GM23338 (cell line): ENCODE measurements around the gene ZNF641. TPM values are rescaled to one million over a fixed set of nuclear protein-coding genes. Genes with fewer than 3 reads are reported as not detected.

Experiments used
- ATAC-seq: fragments of 200-7000 bp; cut with Tn5 transposase; 3 replicates; pipeline ENCODE4 v1.9.1; 2020
- DNase-seq: peaks from one replicate; pipeline ENCODE4 v3.0.0-alpha.2; 2015; ENCODE audit warnings: low spot score
- H2AFZ ChIP-seq: fragments of 200-600 bp; sonication (generic); 2 replicates; pipeline ENCODE4 v1.8.0; 2016; ENCODE audit warnings: antibody characterized with exemption, mild to moderate bottlenecking, moderate library complexity
- H3F3A ChIP-seq: fragments of 200-600 bp; sonication (generic); replicated peaks from 2 replicates; pipeline ENCODE4 v1.8.0; 2017; ENCODE audit warnings: antibody characterized with exemption, mixed run types, low read depth
- H3K27ac ChIP-seq: fragments of 200-600 bp; sonication (generic); 2 replicates; pipeline ENCODE4 v1.6.1; 2016; ENCODE audit warnings: low read depth
- H3K27me3 ChIP-seq: fragments of 200-600 bp; sonication (generic); 2 replicates; pipeline ENCODE4 v1.8.0; 2016; ENCODE audit warnings: mild to moderate bottlenecking, mixed run types, moderate library complexity; ENCODE audit not compliant: insufficient read depth
- H3K36me3 ChIP-seq: fragments of 200-600 bp; sonication (generic); 2 replicates; pipeline ENCODE4 v1.8.0; 2016; ENCODE audit warnings: mild to moderate bottlenecking; ENCODE audit not compliant: insufficient read depth
- H3K4me1 ChIP-seq: fragments of 200-600 bp; sonication (generic); 2 replicates; pipeline ENCODE4 v1.8.0; 2016; ENCODE audit warnings: mild to moderate bottlenecking, moderate library complexity; ENCODE audit not compliant: insufficient read depth
- H3K4me2 ChIP-seq: fragments of 200-600 bp; sonication (generic); 2 replicates; pipeline ENCODE4 v1.7.1; 2017; ENCODE audit warnings: mixed run types
- H3K4me3 ChIP-seq: fragments of 200-600 bp; sonication (generic); 2 replicates; pipeline ENCODE4 v1.6.1; 2016; ENCODE audit warnings: mixed run types
- H3K79me2 ChIP-seq: fragments of 200-600 bp; sonication (generic); replicated peaks from 2 replicates; pipeline ENCODE4 v1.8.0; 2017; ENCODE audit warnings: mild to moderate bottlenecking; ENCODE audit not compliant: insufficient read depth
- H3K9me2 ChIP-seq: fragments of 200-600 bp; sonication (generic); 2 replicates; pipeline ENCODE4 v1.8.0; 2017; ENCODE audit not compliant: insufficient read depth
- H4K20me1 ChIP-seq: fragments of 200-600 bp; sonication (generic); replicated peaks from 2 replicates; pipeline ENCODE4 v1.8.0; 2017; ENCODE audit warnings: mild to moderate bottlenecking; ENCODE audit not compliant: insufficient read depth
- H3K27ac Mint-ChIP-seq: 2 replicates; pipeline ENCODE4 v1.8.0; 2020; ENCODE audit warnings: inconsistent platforms, mild to moderate bottlenecking, moderate library complexity, mixed read lengths
- H3K27me3 Mint-ChIP-seq: 3 replicates; pipeline ENCODE4 v1.8.0; 2022; ENCODE audit warnings: low read depth, mild to moderate bottlenecking, moderate library complexity, mixed read lengths, inconsistent platforms; ENCODE audit not compliant: insufficient read depth, poor library complexity
- H3K36me3 Mint-ChIP-seq: 3 replicates; pipeline ENCODE4 v1.8.0; 2021; ENCODE audit warnings: low read depth, mild to moderate bottlenecking, inconsistent platforms, moderate library complexity, mixed read lengths
- H3K4me1 Mint-ChIP-seq: 3 replicates; pipeline ENCODE4 v1.8.0; 2020; ENCODE audit warnings: mild to moderate bottlenecking, inconsistent platforms, mixed read lengths
- H3K4me3 Mint-ChIP-seq: 3 replicates; pipeline ENCODE4 v1.8.0; 2021; ENCODE audit warnings: moderate library complexity, mild to moderate bottlenecking, inconsistent platforms, mixed read lengths
- H3K9me3 Mint-ChIP-seq: 3 replicates; pipeline ENCODE4 v1.8.0; 2020; ENCODE audit warnings: moderate library complexity, mild to moderate bottlenecking, inconsistent platforms, mixed read lengths
- CREB1 ChIP-seq: fragments of 250-450 bp; sonication (Bioruptor Pico); IDR thresholded peaks from 2 replicates; pipeline ENCODE4 v1.5.0; 2020; ENCODE audit warnings: low read depth, mild to moderate bottlenecking, moderate library complexity
- EZH2 ChIP-seq: fragments of 200-600 bp; sonication (generic); IDR thresholded peaks from one replicate; pipeline ENCODE4 v1.8.0; 2017; ENCODE audit warnings: antibody characterized with exemption, mild to moderate bottlenecking, low read depth; ENCODE audit not compliant: unreplicated experiment
- POLR2AphosphoS5 ChIP-seq: IDR thresholded peaks from 2 replicates; pipeline ENCODE4 v1.6.1; 2016; ENCODE audit warnings: antibody characterized with exemption, low read depth
- ZNF114 ChIP-seq: fragments of 250-450 bp; sonication (Bioruptor Pico); IDR thresholded peaks from 2 replicates; pipeline ENCODE4 v1.5.0; 2020; ENCODE audit warnings: mild to moderate bottlenecking, moderate library complexity
- polyA plus RNA-seq: library from polyadenylated mRNA; unstranded; fragments of >200 nt; fragmentation: Nextera tagmentation; extraction: Ambion mirVana; gene quantifications from 2 replicates; pipeline ENCODE4 v1.2.1, GENCODE V29; 2016
- total RNA-seq: library from RNA; depleted of rRNA; stranded (reverse); fragments of >200 nt; shearing (Covaris generic); gene quantifications from 2 replicates; pipeline ENCODE4 v1.2.3, GENCODE V29; 2014
- TF ChIP-seq, protein P1 (sequence below): fragments of 250-450 bp; sonication (Bioruptor Pico); IDR thresholded peaks from 2 replicates; pipeline ENCODE4 v1.5.0; 2020; ENCODE audit warnings: mild to moderate bottlenecking, moderate library complexity
- TF ChIP-seq, protein P2 (sequence below), 2 experiments: fragments of 200-600 bp in 1 of 2; sonication (generic) in 1 of 2; conservative IDR thresholded peaks; 2 replicates each; pipeline versions ENCODE4 v1.5.1 to v1.6.1; 2016 to 2017; ENCODE audit warnings: antibody characterized with exemption in 2 of 2, low read depth in 2 of 2, mild to moderate bottlenecking in 2 of 2, moderate library complexity in 1 of 2

Gene ZNF641
- total and polyA plus RNA-seq, 2 experiments from 2014 or later, result 1.4 to 7.2 TPM

DNA sequence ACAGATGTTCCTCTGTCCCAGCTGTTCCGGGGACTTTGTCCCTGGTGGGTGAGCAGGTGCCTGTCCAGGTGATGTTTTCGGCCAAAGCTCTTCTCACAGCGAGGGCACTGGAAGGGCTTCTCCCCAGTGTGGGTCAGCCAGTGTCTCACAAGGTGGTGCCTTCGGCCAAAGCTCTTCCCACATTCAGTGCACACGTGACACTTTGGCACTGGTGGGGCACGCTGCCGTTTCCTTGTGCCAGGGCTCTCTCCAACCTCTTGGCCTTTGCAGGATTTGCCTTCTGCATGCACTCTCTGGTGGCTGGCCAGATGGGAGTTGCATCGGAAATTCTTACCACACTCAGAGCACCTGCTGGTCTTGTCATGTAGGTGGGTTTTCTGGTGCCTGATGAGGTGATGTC, 7.7 kb downstream of the ZNF641 start (continued):
- TF ChIP-seq, protein P1, sequence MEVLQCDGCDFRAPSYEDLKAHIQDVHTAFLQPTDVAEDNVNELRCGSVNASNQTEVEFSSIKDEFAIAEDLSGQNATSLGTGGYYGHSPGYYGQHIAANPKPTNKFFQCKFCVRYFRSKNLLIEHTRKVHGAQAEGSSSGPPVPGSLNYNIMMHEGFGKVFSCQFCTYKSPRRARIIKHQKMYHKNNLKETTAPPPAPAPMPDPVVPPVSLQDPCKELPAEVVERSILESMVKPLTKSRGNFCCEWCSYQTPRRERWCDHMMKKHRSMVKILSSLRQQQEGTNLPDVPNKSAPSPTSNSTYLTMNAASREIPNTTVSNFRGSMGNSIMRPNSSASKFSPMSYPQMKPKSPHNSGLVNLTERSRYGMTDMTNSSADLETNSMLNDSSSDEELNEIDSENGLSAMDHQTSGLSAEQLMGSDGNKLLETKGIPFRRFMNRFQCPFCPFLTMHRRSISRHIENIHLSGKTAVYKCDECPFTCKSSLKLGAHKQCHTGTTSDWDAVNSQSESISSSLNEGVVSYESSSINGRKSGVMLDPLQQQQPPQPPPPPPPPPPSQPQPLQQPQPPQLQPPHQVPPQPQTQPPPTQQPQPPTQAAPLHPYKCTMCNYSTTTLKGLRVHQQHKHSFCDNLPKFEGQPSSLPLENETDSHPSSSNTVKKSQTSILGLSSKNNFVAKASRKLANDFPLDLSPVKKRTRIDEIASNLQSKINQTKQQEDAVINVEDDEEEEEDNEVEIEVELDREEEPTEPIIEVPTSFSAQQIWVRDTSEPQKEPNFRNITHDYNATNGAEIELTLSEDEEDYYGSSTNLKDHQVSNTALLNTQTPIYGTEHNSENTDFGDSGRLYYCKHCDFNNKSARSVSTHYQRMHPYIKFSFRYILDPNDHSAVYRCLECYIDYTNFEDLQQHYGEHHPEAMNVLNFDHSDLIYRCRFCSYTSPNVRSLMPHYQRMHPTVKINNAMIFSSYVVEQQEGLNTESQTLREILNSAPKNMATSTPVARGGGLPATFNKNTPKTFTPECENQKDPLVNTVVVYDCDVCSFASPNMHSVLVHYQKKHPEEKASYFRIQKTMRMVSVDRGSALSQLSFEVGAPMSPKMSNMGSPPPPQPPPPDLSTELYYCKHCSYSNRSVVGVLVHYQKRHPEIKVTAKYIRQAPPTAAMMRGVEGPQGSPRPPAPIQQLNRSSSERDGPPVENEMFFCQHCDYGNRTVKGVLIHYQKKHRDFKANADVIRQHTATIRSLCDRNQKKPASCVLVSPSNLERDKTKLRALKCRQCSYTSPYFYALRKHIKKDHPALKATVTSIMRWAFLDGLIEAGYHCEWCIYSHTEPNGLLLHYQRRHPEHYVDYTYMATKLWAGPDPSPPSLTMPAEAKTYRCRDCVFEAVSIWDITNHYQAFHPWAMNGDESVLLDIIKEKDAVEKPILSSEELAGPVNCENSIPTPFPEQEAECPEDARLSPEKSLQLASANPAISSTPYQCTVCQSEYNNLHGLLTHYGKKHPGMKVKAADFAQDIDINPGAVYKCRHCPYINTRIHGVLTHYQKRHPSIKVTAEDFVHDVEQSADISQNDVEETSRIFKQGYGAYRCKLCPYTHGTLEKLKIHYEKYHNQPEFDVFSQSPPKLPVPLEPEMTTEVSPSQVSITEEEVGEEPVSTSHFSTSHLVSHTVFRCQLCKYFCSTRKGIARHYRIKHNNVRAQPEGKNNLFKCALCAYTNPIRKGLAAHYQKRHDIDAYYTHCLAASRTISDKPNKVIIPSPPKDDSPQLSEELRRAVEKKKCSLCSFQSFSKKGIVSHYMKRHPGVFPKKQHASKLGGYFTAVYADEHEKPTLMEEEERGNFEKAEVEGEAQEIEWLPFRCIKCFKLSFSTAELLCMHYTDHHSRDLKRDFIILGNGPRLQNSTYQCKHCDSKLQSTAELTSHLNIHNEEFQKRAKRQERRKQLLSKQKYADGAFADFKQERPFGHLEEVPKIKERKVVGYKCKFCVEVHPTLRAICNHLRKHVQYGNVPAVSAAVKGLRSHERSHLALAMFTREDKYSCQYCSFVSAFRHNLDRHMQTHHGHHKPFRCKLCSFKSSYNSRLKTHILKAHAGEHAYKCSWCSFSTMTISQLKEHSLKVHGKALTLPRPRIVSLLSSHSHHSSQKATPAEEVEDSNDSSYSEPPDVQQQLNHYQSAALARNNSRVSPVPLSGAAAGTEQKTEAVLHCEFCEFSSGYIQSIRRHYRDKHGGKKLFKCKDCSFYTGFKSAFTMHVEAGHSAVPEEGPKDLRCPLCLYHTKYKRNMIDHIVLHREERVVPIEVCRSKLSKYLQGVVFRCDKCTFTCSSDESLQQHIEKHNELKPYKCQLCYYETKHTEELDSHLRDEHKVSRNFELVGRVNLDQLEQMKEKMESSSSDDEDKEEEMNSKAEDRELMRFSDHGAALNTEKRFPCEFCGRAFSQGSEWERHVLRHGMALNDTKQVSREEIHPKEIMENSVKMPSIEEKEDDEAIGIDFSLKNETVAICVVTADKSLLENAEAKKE (CRISPR knock-in tag), result no peak
- TF ChIP-seq EZH2 (no peak), CREB1 (CRISPR knock-in tag) (no peak), ZNF114 (CRISPR knock-in tag) (no peak), POLR2AphosphoS5 (no peak)
- TF ChIP-seq, protein P2, sequence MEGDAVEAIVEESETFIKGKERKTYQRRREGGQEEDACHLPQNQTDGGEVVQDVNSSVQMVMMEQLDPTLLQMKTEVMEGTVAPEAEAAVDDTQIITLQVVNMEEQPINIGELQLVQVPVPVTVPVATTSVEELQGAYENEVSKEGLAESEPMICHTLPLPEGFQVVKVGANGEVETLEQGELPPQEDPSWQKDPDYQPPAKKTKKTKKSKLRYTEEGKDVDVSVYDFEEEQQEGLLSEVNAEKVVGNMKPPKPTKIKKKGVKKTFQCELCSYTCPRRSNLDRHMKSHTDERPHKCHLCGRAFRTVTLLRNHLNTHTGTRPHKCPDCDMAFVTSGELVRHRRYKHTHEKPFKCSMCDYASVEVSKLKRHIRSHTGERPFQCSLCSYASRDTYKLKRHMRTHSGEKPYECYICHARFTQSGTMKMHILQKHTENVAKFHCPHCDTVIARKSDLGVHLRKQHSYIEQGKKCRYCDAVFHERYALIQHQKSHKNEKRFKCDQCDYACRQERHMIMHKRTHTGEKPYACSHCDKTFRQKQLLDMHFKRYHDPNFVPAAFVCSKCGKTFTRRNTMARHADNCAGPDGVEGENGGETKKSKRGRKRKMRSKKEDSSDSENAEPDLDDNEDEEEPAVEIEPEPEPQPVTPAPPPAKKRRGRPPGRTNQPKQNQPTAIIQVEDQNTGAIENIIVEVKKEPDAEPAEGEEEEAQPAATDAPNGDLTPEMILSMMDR (conservative IDR thresholded peaks at IDR 0.05; ENCODE audit: low read depth in 2 of 2), result no peak

DNA sequence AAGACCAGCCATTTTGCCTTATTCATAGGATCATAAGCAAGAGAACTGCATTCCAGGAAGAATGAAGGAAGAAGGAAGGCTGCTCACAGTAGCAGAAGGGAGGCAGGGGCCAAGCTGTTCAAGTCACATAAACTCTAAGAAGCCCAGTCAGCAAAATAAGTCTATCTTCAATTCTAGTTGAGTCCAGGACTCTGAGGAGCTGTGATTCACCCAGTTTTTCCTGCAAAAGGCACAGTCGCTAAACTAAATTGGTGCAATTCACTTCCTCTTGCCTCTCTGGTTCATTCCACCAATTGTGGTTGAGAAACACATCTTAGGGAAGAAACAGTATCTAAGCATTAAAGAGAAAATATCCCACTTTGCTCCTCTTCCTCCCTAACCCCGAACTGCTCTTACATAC, 9.8 kb downstream of the ZNF641 start:
- H3K4me3 Mint-ChIP-seq, result no peak overlapping the region
- H3K27me3 Mint-ChIP-seq, result peaks cover 5% of the 10 kb centered on the region
- H4K20me1 ChIP-seq, result no peaks in the 10 kb centered on the region
- H3K27ac ChIP-seq, result no peak overlapping the region
- H3K27me3 ChIP-seq, result no peaks in the 10 kb centered on the region
- H3F3A ChIP-seq, result no peaks in the 10 kb centered on the region
- H3K4me1 Mint-ChIP-seq, result no peaks in the 10 kb centered on the region
- H3K9me3 Mint-ChIP-seq, result peaks cover 2% of the 10 kb centered on the region; the same call in 1 of the 3 replicates
- no peaks in the 10 kb centered on the region; the same call in 1 of the 2 replicates for H3K9me2 ChIP-seq
- H3K36me3 Mint-ChIP-seq, result 0 out of 3 replicates have a peak, but pooled peaks cover 9% of the 10 kb centered on the region
- DNase-seq, result no peak
- H3K4me3 ChIP-seq, result no peak overlapping the region
- no peak overlapping the region for H2AFZ ChIP-seq
- no peaks in the 10 kb centered on the region for H3K4me1 ChIP-seq
- no peaks in the 10 kb centered on the region for H3K36me3 ChIP-seq
- H3K79me2 ChIP-seq, result no peaks in the 10 kb centered on the region
- H3K27ac Mint-ChIP-seq, result no peak overlapping the region
- no peak for ATAC-seq
- H3K4me2 ChIP-seq, result no peak overlapping the region
- TF ChIP-seq, protein P2 (conservative IDR thresholded peaks at IDR 0.05; ENCODE audit: low read depth in 2 of 2), result no peak
